HEK293 (cell line): ENCODE measurements around the gene FAXC.

Experiments
- CTCF ChIP-seq: fragments of 450-650 bp; formaldehyde crosslinking; IDR thresholded peaks from 2 replicates; pipeline ENCODE4 v1.5.1; 2016; ENCODE audit warnings: missing biosample characterization, missing genetic modification characterization
- KLF17 ChIP-seq: fragments of 450-650 bp; formaldehyde crosslinking; IDR thresholded peaks from 2 replicates; pipeline ENCODE4 v1.5.1; 2016; ENCODE audit warnings: missing biosample characterization, missing genetic modification characterization
- KLF8 ChIP-seq: fragments of 450-650 bp; formaldehyde crosslinking; IDR thresholded peaks from 2 replicates; pipeline ENCODE4 v1.5.1; 2016; ENCODE audit warnings: missing biosample characterization, missing genetic modification characterization
- OVOL3 ChIP-seq: fragments of 450-650 bp; formaldehyde crosslinking; IDR thresholded peaks from 2 replicates; pipeline ENCODE4 v1.5.1; 2016; ENCODE audit warnings: missing biosample characterization, missing genetic modification characterization
- PRDM6 ChIP-seq: fragments of 450-650 bp; formaldehyde crosslinking; IDR thresholded peaks from 2 replicates; pipeline ENCODE4 v1.5.1; 2017; ENCODE audit warnings: missing biosample characterization, missing genetic modification characterization
- ZBTB17 ChIP-seq: fragments of 450-650 bp; formaldehyde crosslinking; IDR thresholded peaks from 2 replicates; pipeline ENCODE4 v1.5.1; 2016; ENCODE audit warnings: missing biosample characterization, missing genetic modification characterization
- ZFHX2 ChIP-seq: fragments of 450-650 bp; formaldehyde crosslinking; conservative IDR thresholded peaks from 2 replicates; pipeline ENCODE4 v1.5.1; 2016; ENCODE audit warnings: missing biosample characterization, missing genetic modification characterization
- ZNF202 ChIP-seq: fragments of 450-650 bp; formaldehyde crosslinking; IDR thresholded peaks from 2 replicates; pipeline ENCODE4 v1.5.1; 2016; ENCODE audit warnings: missing biosample characterization, missing genetic modification characterization, borderline replicate concordance
- ZNF23 ChIP-seq: fragments of 450-650 bp; formaldehyde crosslinking; IDR thresholded peaks from 2 replicates; pipeline ENCODE4 v1.5.1; 2016; ENCODE audit warnings: missing biosample characterization, missing genetic modification characterization, borderline replicate concordance
- ZNF311 ChIP-seq: fragments of 450-650 bp; formaldehyde crosslinking; IDR thresholded peaks from 2 replicates; pipeline ENCODE4 v1.5.1; 2017; ENCODE audit warnings: missing biosample characterization, missing genetic modification characterization, borderline replicate concordance
- ZNF391 ChIP-seq: fragments of 450-650 bp; formaldehyde crosslinking; IDR thresholded peaks from 2 replicates; pipeline ENCODE4 v1.5.1; 2016; ENCODE audit warnings: low read depth, missing biosample characterization, missing genetic modification characterization, borderline replicate concordance
- ZNF449 ChIP-seq: fragments of 450-650 bp; formaldehyde crosslinking; IDR thresholded peaks from 2 replicates; pipeline ENCODE4 v1.5.1; 2017; ENCODE audit warnings: missing biosample characterization, mild to moderate bottlenecking, missing genetic modification characterization, moderate library complexity
- ZNF473 ChIP-seq: fragments of 450-650 bp; formaldehyde crosslinking; IDR thresholded peaks from 2 replicates; pipeline ENCODE4 v1.5.1; 2017; ENCODE audit warnings: missing biosample characterization, missing genetic modification characterization
- ZNF521 ChIP-seq: fragments of 450-650 bp; formaldehyde crosslinking; IDR thresholded peaks from 2 replicates; pipeline ENCODE4 v1.5.1; 2017; ENCODE audit warnings: missing biosample characterization, mild to moderate bottlenecking, missing genetic modification characterization
- ZNF558 ChIP-seq: fragments of 450-650 bp; formaldehyde crosslinking; IDR thresholded peaks from 2 replicates; pipeline ENCODE4 v1.5.1; 2016; ENCODE audit warnings: missing biosample characterization, missing genetic modification characterization
- ZNF585B ChIP-seq: fragments of 450-650 bp; formaldehyde crosslinking; IDR thresholded peaks from 2 replicates; pipeline ENCODE4 v1.5.1; 2016; ENCODE audit warnings: missing biosample characterization, missing genetic modification characterization
- ZNF596 ChIP-seq: fragments of 450-650 bp; IDR thresholded peaks from 2 replicates; pipeline ENCODE4 v1.5.0; 2018; ENCODE audit warnings: missing biosample characterization, mild to moderate bottlenecking, missing genetic modification characterization, moderate library complexity
- ZNF658 ChIP-seq: fragments of 450-650 bp; formaldehyde crosslinking; IDR thresholded peaks from 2 replicates; pipeline ENCODE4; 2016; ENCODE audit warnings: missing biosample characterization, missing genetic modification characterization
- ZNF701 ChIP-seq: fragments of 450-650 bp; formaldehyde crosslinking; IDR thresholded peaks from 2 replicates; pipeline ENCODE4 v1.5.1; 2016; ENCODE audit warnings: missing biosample characterization, missing genetic modification characterization
- ZNF776 ChIP-seq: fragments of 450-650 bp; formaldehyde crosslinking; IDR thresholded peaks from 2 replicates; pipeline ENCODE4 v1.5.0; 2017; ENCODE audit warnings: missing biosample characterization, missing genetic modification characterization, borderline replicate concordance
- ZNF777 ChIP-seq: fragments of 450-650 bp; formaldehyde crosslinking; IDR thresholded peaks from 2 replicates; pipeline ENCODE4 v1.5.1; 2017; ENCODE audit warnings: missing biosample characterization, missing genetic modification characterization, borderline replicate concordance
- ZNF785 ChIP-seq: fragments of 450-650 bp; formaldehyde crosslinking; IDR thresholded peaks from 2 replicates; pipeline ENCODE4 v1.5.1; 2016; ENCODE audit warnings: missing biosample characterization, missing genetic modification characterization
- ZNF830 ChIP-seq: fragments of 450-650 bp; IDR thresholded peaks from 2 replicates; pipeline ENCODE4 v1.5.0; 2018; ENCODE audit warnings: missing biosample characterization, missing genetic modification characterization, low read depth, mild to moderate bottlenecking, moderate library complexity
- ZNF837 ChIP-seq: fragments of 450-650 bp; formaldehyde crosslinking; IDR thresholded peaks from 2 replicates; pipeline ENCODE4 v1.5.1; 2016; ENCODE audit warnings: missing biosample characterization, missing genetic modification characterization
- TF ChIP-seq, protein P1 (sequence below): fragments of 450-650 bp; formaldehyde crosslinking; IDR thresholded peaks from 2 replicates; pipeline ENCODE4 v1.5.1; 2016; ENCODE audit warnings: missing biosample characterization, missing genetic modification characterization
- TF ChIP-seq, protein P2 (sequence below): fragments of 450-650 bp; formaldehyde crosslinking; IDR thresholded peaks from 2 replicates; pipeline ENCODE4 v1.5.1; 2016; ENCODE audit warnings: missing biosample characterization, missing genetic modification characterization, low read depth
- TF ChIP-seq, protein P3 (sequence below): sonication (generic); formaldehyde crosslinking; IDR thresholded peaks from 2 replicates; pipeline ENCODE4 v1.8.1; 2022; ENCODE audit warnings: mild to moderate bottlenecking, moderate library complexity, missing genetic modification reagents

Gene FAXC

GRCh38 chr6:99393698-99394531 lies 44.4 kb upstream of the FAXC start, which contains the start of gene COQ3 (continued):
- no peak for TF ChIP-seq ZNF837 (tag by site-specific recombination)
- TF ChIP-seq OVOL3 (tag by site-specific recombination): no peak
- TF ChIP-seq ZFHX2 (tag by site-specific recombination): peak; percentile 26; the same call in 1 of the 2 replicates
- TF ChIP-seq, protein P1, sequence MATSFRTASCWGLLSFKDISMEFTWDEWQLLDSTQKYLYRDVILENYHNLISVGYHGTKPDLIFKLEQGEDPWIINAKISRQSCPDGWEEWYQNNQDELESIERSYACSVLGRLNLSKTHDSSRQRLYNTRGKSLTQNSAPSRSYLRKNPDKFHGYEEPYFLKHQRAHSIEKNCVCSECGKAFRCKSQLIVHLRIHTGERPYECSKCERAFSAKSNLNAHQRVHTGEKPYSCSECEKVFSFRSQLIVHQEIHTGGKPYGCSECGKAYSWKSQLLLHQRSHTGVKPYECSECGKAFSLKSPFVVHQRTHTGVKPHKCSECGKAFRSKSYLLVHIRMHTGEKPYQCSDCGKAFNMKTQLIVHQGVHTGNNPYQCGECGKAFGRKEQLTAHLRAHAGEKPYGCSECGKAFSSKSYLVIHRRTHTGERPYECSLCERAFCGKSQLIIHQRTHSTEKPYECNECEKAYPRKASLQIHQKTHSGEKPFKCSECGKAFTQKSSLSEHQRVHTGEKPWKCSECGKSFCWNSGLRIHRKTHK (tag by site-specific recombination): no peak
- peak; percentile 18; the same call in 1 of the 2 replicates for TF ChIP-seq ZNF449
- TF ChIP-seq ZNF23 (tag by site-specific recombination): no peak
- TF ChIP-seq ZNF658 (tag by site-specific recombination): no peak
- no peak for TF ChIP-seq ZNF311 (tag by site-specific recombination)
- no peak for TF ChIP-seq ZNF701 (tag by site-specific recombination)
- peak; percentile 95 for TF ChIP-seq ZBTB17
- TF ChIP-seq ZNF521: no peak
- no peak for TF ChIP-seq ZNF202 (tag by site-specific recombination)
- TF ChIP-seq, protein P2, sequence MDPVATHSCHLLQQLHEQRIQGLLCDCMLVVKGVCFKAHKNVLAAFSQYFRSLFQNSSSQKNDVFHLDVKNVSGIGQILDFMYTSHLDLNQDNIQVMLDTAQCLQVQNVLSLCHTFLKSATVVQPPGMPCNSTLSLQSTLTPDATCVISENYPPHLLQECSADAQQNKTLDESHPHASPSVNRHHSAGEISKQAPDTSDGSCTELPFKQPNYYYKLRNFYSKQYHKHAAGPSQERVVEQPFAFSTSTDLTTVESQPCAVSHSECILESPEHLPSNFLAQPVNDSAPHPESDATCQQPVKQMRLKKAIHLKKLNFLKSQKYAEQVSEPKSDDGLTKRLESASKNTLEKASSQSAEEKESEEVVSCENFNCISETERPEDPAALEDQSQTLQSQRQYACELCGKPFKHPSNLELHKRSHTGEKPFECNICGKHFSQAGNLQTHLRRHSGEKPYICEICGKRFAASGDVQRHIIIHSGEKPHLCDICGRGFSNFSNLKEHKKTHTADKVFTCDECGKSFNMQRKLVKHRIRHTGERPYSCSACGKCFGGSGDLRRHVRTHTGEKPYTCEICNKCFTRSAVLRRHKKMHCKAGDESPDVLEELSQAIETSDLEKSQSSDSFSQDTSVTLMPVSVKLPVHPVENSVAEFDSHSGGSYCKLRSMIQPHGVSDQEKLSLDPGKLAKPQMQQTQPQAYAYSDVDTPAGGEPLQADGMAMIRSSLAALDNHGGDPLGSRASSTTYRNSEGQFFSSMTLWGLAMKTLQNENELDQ (tag by site-specific recombination): no peak
- TF ChIP-seq CTCF (tag by site-specific recombination): no peak
- no peak for TF ChIP-seq PRDM6
- peak; percentile 62; the same call in 1 of the 2 replicates for TF ChIP-seq KLF17 (tag by site-specific recombination)
- no peak for TF ChIP-seq ZNF585B (tag by site-specific recombination)
- TF ChIP-seq, protein P3, sequence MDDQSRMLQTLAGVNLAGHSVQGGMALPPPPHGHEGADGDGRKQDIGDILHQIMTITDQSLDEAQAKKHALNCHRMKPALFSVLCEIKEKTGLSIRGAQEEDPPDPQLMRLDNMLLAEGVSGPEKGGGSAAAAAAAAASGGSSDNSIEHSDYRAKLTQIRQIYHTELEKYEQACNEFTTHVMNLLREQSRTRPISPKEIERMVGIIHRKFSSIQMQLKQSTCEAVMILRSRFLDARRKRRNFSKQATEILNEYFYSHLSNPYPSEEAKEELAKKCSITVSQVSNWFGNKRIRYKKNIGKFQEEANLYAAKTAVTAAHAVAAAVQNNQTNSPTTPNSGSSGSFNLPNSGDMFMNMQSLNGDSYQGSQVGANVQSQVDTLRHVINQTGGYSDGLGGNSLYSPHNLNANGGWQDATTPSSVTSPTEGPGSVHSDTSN (CRISPR knock-in tag): no peak
- no peak for TF ChIP-seq ZNF830 (tag by site-specific recombination)
- peak; percentile 86 for TF ChIP-seq ZNF558 (tag by site-specific recombination)
- 0 out of 2 replicates have a peak, but pooled peaks have one; percentile 47 for TF ChIP-seq ZNF777 (tag by site-specific recombination)
- no peak for TF ChIP-seq ZNF776
- TF ChIP-seq ZNF473 (tag by site-specific recombination): no peak
- TF ChIP-seq ZNF391 (tag by site-specific recombination): peak; percentile 92
- TF ChIP-seq ZNF596 (tag by site-specific recombination): no peak
- TF ChIP-seq KLF8 (tag by site-specific recombination): peak; percentile 93
- no peak for TF ChIP-seq ZNF785
